Measurements from ENCODE around the gene PLCH1.

Gene PLCH1

GRCh38 chr3:155520463-155520862 is 224.4 kb downstream of the PLCH1 start:
- no peak for DNase-seq

DNA sequence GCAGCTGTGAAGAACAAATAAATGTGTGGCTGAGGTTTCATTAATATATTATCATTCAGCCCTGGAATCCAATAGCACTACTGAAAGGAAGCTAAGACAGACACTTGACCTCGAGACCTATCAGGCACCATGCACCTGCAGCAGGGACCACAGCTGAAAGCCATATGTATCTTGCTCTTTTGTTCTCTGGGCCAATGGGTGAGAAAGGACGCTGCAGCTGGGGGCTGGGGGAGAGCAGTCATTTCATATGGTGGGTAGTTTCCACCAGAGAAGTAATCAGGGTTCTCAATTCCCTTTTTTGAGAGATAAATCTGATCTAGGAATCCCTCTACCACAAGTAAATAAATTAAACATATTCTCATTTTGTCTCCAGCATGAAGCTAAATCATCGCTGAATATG is 225.8 kb downstream of the PLCH1 start:
- peak; percentile 51 for DNase-seq

GRCh38 chr3:155517903-155518302 is 227.0 kb downstream of the PLCH1 start:
- DNase-seq = no peak

GRCh38 chr3:155516439-155516838 is 228.4 kb downstream of the PLCH1 start:
- DNase-seq = no peak

GRCh38 chr3:155512867-155513261 is 232.0 kb downstream of the PLCH1 start:
- no peak for DNase-seq

DNA sequence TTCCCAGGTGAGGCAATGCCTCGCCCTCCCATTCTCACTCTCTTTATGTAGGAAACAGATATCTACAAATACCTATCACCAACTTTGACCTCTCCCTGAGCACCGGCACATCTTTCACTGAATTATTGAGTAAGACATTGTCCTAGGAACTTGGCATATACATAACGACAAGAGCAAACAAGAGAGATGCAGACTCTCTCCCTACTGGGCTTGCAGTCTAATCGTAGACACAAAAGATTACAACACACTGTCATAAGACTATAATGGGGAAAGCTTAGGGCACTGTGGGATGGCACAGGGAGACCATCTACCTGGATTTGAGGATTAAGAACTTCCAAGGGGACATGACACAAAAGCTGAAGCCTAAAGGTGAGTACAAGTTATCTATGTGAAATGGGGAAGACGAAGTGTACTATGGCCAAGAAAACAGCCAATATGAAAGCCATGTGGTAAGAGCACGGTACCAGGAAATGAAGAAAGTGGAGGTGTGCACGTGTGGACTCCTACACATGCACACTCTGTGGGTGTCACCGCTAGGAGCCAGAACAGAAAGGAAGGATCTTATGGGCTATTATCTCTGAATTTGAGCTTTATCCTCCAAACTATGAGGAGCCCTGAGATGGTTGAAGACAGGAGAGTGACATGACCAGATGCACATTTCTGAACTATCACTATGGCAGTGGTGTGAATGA is 232.6 kb downstream of the PLCH1 start:
- DNase-seq = no peak

DNA sequence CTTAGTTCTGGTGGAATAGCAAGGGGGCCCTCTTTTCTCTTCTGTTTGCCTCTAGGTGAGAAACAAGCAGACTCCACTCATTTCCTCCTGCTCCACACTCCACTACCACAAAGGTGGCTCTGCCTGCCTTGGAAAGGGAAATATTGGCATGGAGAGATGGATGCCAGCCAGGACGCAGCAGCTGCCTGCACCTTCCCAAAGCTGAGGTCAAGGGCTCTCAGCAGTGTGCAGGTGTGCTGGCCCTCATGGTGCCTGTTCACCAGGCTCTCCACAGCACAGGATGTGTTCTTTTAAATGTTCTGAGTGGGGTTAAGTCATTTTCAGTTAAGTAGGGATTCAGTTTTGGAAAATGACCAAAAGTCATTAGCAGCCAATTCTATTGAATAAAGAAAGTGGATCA is 240.2 kb downstream of the PLCH1 start:
- DNase-seq = no peak

- DNase-seq = no peak
Observed at GRCh38 chr3:155502630-155503029, 242.2 kb downstream of the PLCH1 start.

GRCh38 chr3:155500194-155500818 is 244.6 kb downstream of the PLCH1 start:
- DNase-seq = no peak

DNA sequence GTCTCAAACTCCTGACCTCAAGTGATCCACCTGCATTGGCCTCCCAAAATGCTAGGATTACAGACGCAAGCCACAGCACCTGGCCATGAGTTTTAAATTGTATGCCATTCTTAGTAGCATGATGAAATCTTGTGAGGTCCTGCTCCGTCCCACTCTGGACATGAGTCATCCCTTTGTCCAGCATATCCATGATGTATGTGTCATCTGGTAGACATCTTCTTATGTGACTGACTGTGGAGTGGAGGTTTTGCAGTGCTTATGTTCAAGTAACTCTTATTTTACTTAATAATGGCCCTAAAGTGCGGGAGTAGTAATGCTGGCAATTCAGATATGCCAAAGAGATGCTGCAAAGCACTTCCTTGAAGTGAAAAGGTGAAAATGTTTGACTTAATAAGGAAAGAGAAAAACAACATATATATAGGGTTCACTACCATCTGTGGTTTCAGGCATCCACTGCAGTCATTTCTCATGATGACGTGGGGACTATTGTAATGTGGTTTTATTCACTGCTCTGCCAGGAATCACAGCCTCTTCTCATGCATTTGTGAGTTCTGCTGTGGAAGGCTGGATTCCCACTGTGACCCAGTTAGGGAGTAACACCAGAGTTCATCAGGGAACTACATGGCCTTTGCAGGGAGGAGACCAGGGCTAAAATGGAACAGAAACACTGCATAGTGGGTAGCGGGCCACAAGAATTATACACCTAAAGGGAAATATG is 246.8 kb downstream of the PLCH1 start:
- DNase-seq = no peak

DNA sequence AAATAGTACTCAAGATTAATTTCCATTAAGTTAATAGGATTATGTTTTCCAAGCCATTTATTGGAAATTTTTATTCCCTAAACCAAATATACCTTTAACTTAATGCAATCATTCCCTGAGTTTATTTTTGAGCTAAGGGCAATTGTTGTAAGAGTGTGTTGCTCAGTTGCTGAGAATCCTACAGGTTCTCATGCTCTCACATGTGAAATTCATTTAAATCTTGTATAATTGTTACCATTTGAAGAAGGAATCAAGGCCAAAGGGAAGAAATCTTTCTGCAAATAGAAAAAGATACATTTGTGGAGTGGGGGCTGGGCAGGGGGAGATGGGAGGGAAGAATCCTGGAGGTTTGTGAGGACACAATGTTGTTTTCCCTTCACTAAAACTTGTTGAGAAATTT is 248.7 kb downstream of the PLCH1 start:
- no peak for DNase-seq

DNA sequence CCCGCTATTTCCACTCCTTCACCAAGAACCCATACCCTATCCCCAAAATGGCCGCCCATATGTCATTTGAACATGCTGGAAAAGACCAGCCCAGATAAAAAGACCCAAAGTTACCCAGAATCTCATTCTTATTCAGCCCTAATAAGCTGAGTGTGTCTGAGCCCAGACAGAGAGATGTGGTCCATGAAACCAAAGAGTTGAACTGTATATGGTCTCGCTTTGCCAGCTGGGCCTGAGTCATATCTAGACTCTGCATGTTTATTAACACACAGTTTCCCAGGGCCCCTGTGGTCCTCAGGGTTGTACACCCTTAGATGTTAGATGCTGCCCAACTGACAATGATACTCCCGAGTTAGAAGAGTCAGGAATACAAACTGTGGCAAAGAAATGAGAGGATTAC is 249.5 kb downstream of the PLCH1 start:
- DNase-seq = no peak

DNA sequence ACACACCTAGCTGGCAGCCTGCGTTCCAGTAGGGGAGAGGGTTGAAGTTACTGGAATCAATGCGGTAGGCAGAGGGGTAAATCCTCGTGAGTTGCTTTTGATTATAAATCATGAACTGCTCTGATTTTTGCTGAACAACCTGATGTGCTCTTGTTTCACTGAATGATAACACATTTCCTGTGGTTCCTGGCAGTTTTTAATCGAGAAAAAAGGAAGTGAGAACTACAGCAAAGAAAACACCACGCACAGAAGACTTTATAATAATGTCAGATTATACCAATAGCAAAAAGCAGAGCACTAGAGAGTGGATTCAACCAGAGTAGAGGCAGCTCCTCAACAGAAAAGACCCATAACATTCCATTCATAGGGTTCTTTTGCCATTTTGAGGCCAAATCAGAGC is 250.5 kb downstream of the PLCH1 start:
- DNase-seq = no peak

DNA sequence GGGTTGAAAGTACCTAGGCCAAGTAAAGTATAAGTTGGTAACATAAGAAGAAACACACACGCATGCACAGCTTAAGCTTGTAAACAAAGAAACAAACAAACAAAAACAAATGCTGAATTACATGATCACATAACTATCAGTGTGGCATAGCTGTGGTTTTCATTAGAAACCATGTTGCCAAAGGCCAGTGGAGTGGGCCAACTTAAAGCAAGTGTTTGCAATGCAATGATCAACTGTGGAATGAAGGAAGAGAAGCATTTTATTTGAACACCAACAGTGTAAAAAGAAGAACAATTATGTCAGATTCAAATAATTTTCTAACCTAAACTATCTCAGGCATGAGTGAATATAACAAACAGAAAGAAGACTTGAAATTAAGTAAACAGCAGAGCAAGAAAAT is 252.0 kb downstream of the PLCH1 start:
- no peak for DNase-seq

GRCh38 chr3:155491696-155492095 is 253.2 kb downstream of the PLCH1 start:
- no peak for DNase-seq

- no peak for DNase-seq
Observed at GRCh38 chr3:155488671-155489070, 256.2 kb downstream of the PLCH1 start.

DNA sequence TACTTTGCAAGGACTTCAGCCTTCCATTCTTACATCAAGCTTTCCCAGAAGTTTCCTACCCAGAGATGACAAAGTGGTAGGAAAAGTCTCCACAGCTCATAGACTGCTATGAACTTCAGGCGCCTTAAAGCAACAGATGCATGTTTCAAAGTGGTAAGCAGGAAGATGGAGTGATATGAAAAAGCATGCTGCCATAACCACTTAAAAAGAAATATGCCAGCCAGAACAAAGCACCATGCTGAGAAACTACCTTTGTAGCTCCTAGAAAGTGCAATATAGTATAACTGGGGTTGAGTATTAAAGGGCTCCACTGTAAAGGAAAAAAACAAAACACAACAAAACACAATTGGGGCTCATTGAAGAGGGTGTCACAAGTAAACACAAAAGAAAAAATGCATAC is 259.0 kb downstream of the PLCH1 start:
- DNase-seq = no peak

DNA sequence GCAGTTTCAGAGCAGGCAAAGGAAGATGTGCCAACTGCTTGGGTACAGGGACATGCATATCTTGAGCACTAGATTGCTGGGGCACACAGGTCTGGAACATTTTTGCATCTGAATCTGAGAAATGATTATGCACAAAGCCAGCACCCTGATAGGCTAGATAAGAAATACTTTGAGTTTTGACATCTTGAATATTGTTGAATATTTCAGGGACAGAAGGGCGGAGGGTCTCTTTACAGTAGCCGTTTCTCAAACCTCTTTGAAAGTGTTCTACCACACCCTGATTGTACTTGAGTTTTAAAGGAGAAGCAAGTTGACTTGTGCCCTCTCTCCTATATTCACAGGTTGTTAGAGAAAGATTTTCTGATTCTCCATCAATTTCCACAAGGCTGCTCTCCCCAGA is 263.3 kb downstream of the PLCH1 start:
- DNase-seq = no peak

DNA sequence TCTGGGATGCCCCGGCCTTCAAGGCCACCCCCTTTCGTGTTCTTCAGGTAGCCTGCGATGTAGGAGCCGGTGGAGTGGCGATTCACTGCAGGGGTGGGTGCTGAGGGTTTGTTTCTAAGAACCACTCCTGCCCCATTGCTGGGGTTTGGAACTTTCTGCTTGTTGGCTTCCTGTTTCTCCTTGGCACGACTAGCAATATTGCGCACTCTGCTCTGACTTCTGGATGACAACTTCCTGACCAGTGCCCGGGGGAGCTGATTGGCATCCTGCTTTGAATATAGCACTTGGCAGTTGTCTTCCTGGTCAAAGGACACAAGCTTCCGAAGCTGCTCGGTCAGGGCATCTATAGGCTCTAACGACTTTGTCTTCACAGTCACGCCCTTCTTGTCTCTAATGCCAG is 263.8 kb downstream of the PLCH1 start:
- DNase-seq = no peak

DNA sequence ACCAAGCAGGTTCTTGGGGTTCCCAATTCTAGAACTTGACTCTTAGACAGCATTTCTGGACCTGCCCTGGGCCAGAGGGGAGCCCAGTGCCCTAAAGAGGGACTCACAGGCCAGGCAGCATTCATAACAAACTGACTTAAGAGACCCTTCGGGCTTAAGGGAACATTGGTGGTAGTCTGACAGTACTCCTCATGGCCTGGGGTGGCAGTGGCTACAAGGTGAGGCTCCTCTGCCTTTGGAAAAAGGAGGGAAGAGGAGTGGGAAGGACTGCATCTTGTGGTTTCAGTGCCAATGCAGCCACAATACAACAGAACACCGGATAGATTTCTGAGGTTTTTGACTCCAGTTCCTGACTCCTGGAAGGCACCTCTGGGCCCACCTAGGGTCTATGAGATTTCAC is 279.2 kb downstream of the PLCH1 start:
- no peak for DNase-seq

GRCh38 chr3:155462672-155463071 is 282.2 kb downstream of the PLCH1 start:
- DNase-seq = no peak

GRCh38 chr3:155457591-155457990 is 287.3 kb downstream of the PLCH1 start:
- no peak for DNase-seq

DNA sequence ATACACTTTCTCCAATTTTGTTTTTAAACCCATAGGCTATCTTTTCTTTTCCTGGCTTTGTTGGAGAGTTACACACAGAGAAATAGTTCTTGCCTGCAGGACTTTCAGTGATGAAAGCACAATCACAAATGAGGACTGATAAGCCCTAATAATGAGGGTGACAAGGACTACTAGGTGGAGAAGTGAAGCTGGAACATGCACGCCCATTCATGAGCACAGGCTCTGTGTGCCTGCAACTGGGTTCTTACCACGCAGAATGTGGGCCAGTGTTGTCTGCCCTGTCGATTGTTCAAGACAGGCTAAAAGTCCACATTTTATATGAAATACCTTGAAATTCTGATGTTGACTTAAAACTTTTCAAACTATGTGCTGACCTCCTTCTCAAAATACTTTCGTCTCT is 289.1 kb downstream of the PLCH1 start:
- no peak for DNase-seq

DNA sequence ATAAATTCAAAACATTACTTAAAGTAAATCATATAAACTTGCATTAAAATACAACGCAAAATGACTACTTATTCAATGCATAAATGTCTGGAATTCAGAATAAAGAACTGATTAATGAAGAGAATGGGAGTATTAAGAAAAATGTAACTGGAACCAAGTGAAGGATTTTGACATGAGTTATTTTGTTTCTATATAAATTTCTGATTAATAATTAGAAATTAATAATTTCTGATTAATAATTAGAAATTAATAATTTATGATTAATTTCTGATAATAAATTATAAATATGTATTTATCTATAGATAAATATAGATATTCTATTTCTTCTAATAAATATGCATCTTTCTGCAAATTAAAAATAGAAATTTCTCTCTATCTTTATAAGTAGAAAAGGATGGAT is 291.4 kb downstream of the PLCH1 start:
- no peak for DNase-seq

Measured in NCI-H146 (cell line).